HG03045 (cell line): ENCODE results near the gene RPS3.

Experiments
- ATAC-seq: cut with Tn5 transposase; IDR thresholded peaks from one replicate; pipeline ENCODE4 v1.9.1; 2021; ENCODE audit warnings: mild to moderate bottlenecking, moderate library complexity; ENCODE audit not compliant: unreplicated experiment

RPS3 gene

GRCh38 chr11:75454987-75455386, 55.7 kb downstream of the RPS3 start:
- ATAC-seq = no peak
